SK-N-SH (cell line): ENCODE measurements around the gene NOX4.
"Not testable (repeated sequence)": the region's sequence is repeated elsewhere in the genome, so short reads cannot be mapped to it uniquely, and the experiment has no call there.

Experiments used
- CTCF ChIP-seq: fragments of 200-600 bp; sonication (generic); IDR thresholded peaks from 2 replicates; pipeline ENCODE4 v1.6.1; 2017; ENCODE audit warnings: antibody characterized with exemption, mild to moderate bottlenecking, moderate library complexity
- EP300 ChIP-seq, 2 experiments: IDR thresholded peaks; 2 replicates each; pipeline versions ENCODE4 v1.4.0 to v1.6.1; 2012; ENCODE audit warnings: borderline replicate concordance in 1 of 2, low read depth in 1 of 2, low read length in 1 of 2
- EZH2phosphoT487 ChIP-seq: fragments of 200-600 bp; sonication (generic); IDR thresholded peaks from 2 replicates; pipeline ENCODE4 v1.6.1; 2017; ENCODE audit warnings: low read depth, mixed run types, mild to moderate bottlenecking, antibody characterized with exemption, moderate library complexity, borderline replicate concordance
- FOXJ3 ChIP-seq: sonication (generic); formaldehyde crosslinking; IDR thresholded peaks from 2 replicates; pipeline ENCODE4 v1.5.1; 2020; ENCODE audit warnings: mild to moderate bottlenecking, missing genetic modification reagents
- GABPA ChIP-seq: IDR thresholded peaks from 2 replicates; pipeline ENCODE4 v1.4.0; 2012; ENCODE audit warnings: low read depth, mild to moderate bottlenecking
- MAX ChIP-seq: IDR thresholded peaks from 2 replicates; pipeline ENCODE4 v1.4.0; 2012; ENCODE audit warnings: low read depth
- POLR2AphosphoS5 ChIP-seq: IDR thresholded peaks from 2 replicates; pipeline ENCODE4 v1.6.1; 2012; ENCODE audit warnings: low read depth, low read length
- RAD21 ChIP-seq: IDR thresholded peaks from 2 replicates; pipeline ENCODE4 v1.6.1; 2012; ENCODE audit warnings: mild to moderate bottlenecking, low read length
- REST ChIP-seq: IDR thresholded peaks from 2 replicates; pipeline ENCODE4 v1.6.1; 2012; ENCODE audit warnings: mild to moderate bottlenecking, low read depth, low read length, moderate library complexity
- SIN3A ChIP-seq: IDR thresholded peaks from 2 replicates; pipeline ENCODE4 v1.6.1; 2012; ENCODE audit warnings: low read depth, mild to moderate bottlenecking, low read length, moderate library complexity, borderline replicate concordance
- TAF1 ChIP-seq: IDR thresholded peaks from 2 replicates; pipeline ENCODE4 v1.6.1; 2012; ENCODE audit warnings: low read depth, mild to moderate bottlenecking, low read length, moderate library complexity, borderline replicate concordance
- TCF12 ChIP-seq: IDR thresholded peaks from 2 replicates; pipeline ENCODE4 v1.4.0; 2012
- USF1 ChIP-seq: IDR thresholded peaks from 2 replicates; pipeline ENCODE4 v1.4.0; 2012; ENCODE audit warnings: low read depth, borderline replicate concordance
- YY1 ChIP-seq: IDR thresholded peaks from 2 replicates; pipeline ENCODE4 v1.4.0; 2012; ENCODE audit warnings: low read depth, mild to moderate bottlenecking

GRCh38 chr11:89378986-89379385 is 112.2 kb downstream of the NOX4 start:
- TF ChIP-seq RAD21; EZH2phosphoT487; CTCF; GABPA; MAX; YY1; TCF12; POLR2AphosphoS5; EP300 (IDR thresholded peaks at IDR 0.05; ENCODE audit: borderline replicate concordance in 1 of 2, low read depth in 1 of 2, low read length in 1 of 2); USF1; SIN3A; REST; FOXJ3 (CRISPR knock-in tag); TAF1: not testable (repeated sequence)
